Activated B cell treated with CpG ODN at 0.5 μM for 24 hours (primary cell): ENCODE results near the gene HNRNPL. TPM values are rescaled to one million over a fixed set of nuclear protein-coding genes. Genes with fewer than 3 reads are reported as not detected.

Experiments used
- ATAC-seq: fragments of 200-7000 bp; cut with Tn5 transposase; one replicate; pipeline ENCODE4 v1.10.0; 2021; ENCODE audit warnings: low read depth, mild to moderate bottlenecking, moderate library complexity
- CTCF ChIA-PET: fragments of 350-600 bp; sonication (Branson Sonifier 250); formaldehyde crosslinking; loops from one replicate; lab custom pipeline; 2021; ENCODE audit warnings: antibody characterized with exemption; lab: Charles Lee
- POLR2A ChIA-PET: fragments of 350-600 bp; sonication (Branson Sonifier 250); formaldehyde crosslinking; loops from one replicate; lab custom pipeline; 2021; ENCODE audit warnings: antibody characterized with exemption; lab: Charles Lee
- DNase-seq: peaks from one replicate; pipeline ENCODE4 v3.0.0; 2022
- H3K27ac Mint-ChIP-seq: one replicate; pipeline ENCODE4 v1.8.0; 2020; ENCODE audit warnings: mixed read lengths
- H3K27me3 Mint-ChIP-seq: one replicate; pipeline ENCODE4 v1.8.0; 2021; ENCODE audit warnings: mixed read lengths
- H3K36me3 Mint-ChIP-seq: one replicate; pipeline ENCODE4 v1.8.0; 2021; ENCODE audit warnings: low read depth, mixed read lengths
- H3K4me1 Mint-ChIP-seq: one replicate; pipeline ENCODE4 v1.8.0; 2021; ENCODE audit warnings: mixed read lengths
- H3K4me3 Mint-ChIP-seq: one replicate; pipeline ENCODE4 v1.8.0; 2020; ENCODE audit warnings: mild to moderate bottlenecking, mixed read lengths
- H3K9me3 Mint-ChIP-seq: one replicate; pipeline ENCODE4 v1.8.0; 2020; ENCODE audit warnings: mixed read lengths
- intact Hi-C: fragments of 100-400 bp; cut with micrococcal nuclease; formaldehyde crosslinking; loops from one replicate; pipeline ENCODE4 v1.15.1; 2024
- total RNA-seq: library from RNA; stranded (reverse); gene quantifications from 2 replicates; pipeline ENCODE4 v1.2.3, GENCODE V29; 2022
- TF ChIP-seq, protein P1 (sequence below): fragments of 200-600 bp; IDR thresholded peaks from one replicate; pipeline ENCODE4 v1.8.0; 2022; ENCODE audit warnings: antibody characterized with exemption, mild to moderate bottlenecking

The HNRNPL gene
- total RNA-seq, 1 donor from 2014 or later = 546 TPM

DNA sequence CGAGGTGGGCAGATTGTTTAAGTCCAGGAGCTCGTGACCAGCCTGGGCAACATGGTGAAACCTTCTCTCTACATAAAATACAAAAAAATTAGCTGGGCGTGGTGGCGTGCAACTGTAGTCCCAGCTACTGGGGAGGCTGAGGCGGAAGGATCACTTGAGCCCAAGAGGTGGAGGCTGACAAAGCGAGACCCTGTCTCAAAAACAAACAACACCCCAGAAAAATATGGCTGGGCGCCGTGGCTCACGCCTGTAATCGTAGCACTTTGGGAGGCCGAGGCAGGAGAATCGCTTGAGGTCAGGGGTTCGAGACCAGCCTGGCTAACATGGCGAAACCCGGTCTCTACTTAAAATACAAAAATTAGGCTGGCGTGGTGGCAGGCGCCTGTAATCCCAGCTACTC, 3.4 kb upstream of the HNRNPL start:
- no peak for DNase-seq
- TF ChIP-seq, protein P1, sequence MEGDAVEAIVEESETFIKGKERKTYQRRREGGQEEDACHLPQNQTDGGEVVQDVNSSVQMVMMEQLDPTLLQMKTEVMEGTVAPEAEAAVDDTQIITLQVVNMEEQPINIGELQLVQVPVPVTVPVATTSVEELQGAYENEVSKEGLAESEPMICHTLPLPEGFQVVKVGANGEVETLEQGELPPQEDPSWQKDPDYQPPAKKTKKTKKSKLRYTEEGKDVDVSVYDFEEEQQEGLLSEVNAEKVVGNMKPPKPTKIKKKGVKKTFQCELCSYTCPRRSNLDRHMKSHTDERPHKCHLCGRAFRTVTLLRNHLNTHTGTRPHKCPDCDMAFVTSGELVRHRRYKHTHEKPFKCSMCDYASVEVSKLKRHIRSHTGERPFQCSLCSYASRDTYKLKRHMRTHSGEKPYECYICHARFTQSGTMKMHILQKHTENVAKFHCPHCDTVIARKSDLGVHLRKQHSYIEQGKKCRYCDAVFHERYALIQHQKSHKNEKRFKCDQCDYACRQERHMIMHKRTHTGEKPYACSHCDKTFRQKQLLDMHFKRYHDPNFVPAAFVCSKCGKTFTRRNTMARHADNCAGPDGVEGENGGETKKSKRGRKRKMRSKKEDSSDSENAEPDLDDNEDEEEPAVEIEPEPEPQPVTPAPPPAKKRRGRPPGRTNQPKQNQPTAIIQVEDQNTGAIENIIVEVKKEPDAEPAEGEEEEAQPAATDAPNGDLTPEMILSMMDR = no peak
- H3K27me3 Mint-ChIP-seq = no peaks in the 10 kb centered on the region
- peak overlapping the region; percentile 99 for H3K27ac Mint-ChIP-seq
- ChIA-PET POLR2A (interaction anchor here (0.6 to 9.5 kb wide), 8 partner anchors 11 to 1577 kb away, joined by 3 to 463 read pairs (median 15); partner anchors contain the start of genes ECH1, NFKBIB, RINL and SIRT2), CTCF (interaction anchor here (1.1 to 4.5 kb wide), 5 partner anchors 11 to 60 kb away, joined by 3 to 31 read pairs (median 10); partner anchors contain the start of gene NFKBIB)
- peaks cover 17% of the 10 kb centered on the region for H3K36me3 Mint-ChIP-seq
- H3K4me3 Mint-ChIP-seq = peak overlapping the region; percentile 94
- peaks cover 59% of the 10 kb centered on the region for H3K4me1 Mint-ChIP-seq
- no peak for ATAC-seq
- no peaks in the 10 kb centered on the region for H3K9me3 Mint-ChIP-seq
- intact Hi-C loops = loop anchor here (5.0 kb wide), 2 partner anchors 554 to 979 kb away; partner anchors contain the start of genes DYRK1B and ZFP36

- CTCF ChIA-PET = interaction anchor here (1.1 to 4.5 kb wide), 5 partner anchors 11 to 60 kb away, joined by 3 to 31 read pairs (median 10); partner anchors contain the start of gene NFKBIB
- intact Hi-C loops = loop anchor here (5.0 kb wide), 2 partner anchors 555 to 980 kb away; partner anchors contain the start of genes DYRK1B and ZFP36
- H3K9me3 Mint-ChIP-seq = no peaks in the 10 kb centered on the region
- POLR2A ChIA-PET = interaction anchor here (0.6 to 9.5 kb wide), 13 partner anchors 10 to 1578 kb away, joined by 3 to 463 read pairs (median 9); partner anchors contain the start of genes ECH1, EIF3K, MAP4K1 and NFKBIB
- H3K36me3 Mint-ChIP-seq = peaks cover 25% of the 10 kb centered on the region
- ATAC-seq = no peak
- H3K4me1 Mint-ChIP-seq = peaks cover 59% of the 10 kb centered on the region
- TF ChIP-seq, protein P1 = no peak
- H3K27me3 Mint-ChIP-seq = no peaks in the 10 kb centered on the region
- peak overlapping the region; percentile 99 for H3K27ac Mint-ChIP-seq
- H3K4me3 Mint-ChIP-seq = peak overlapping the region; percentile 94
- DNase-seq = peak; percentile 45
Measured at GRCh38 chr19:38852231-38853044, 2.7 kb upstream of the HNRNPL start.

DNA sequence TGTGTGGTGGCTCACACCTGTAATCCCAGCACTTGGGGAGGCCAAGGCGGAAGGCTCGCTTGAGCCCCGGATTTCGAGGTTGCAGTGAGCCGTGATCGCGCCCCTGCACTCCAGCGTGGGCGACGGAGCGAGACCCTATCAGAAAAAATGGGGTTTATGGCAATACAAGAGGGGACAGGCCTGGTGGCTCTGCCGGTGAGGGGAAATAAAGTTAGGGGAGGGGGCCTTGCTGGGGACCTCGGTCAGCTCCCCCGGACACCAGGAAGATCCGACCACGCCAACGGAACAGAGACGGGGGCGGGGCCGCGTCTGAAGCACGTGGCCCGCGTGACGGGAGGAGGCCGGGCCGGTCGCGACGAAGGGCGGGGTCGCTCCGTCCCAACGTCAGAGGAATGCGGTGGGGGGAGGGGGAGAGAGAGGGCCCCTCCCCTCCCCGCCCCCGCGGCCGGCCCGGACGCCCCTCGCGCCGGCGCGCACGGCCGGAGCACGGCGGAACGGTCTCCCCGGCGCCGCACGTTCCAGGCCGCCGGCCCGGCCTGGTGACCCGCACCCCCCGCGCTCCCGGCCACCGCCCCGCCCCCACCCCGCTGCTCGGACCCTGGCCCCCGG, 1.9 kb upstream of the HNRNPL start:
- ATAC-seq (peak; percentile 16), DNase-seq (peak; percentile 90)
- POLR2A ChIA-PET = interaction anchor here (0.7 to 9.5 kb wide), 15 partner anchors 9 to 233 kb away, joined by 3 to 463 read pairs (median 9); partner anchors contain the start of genes ECH1, EIF3K, MAP4K1 and MRPS12
- H3K9me3 Mint-ChIP-seq = no peaks in the 10 kb centered on the region
- intact Hi-C loops = loop anchor here (2.0 to 5.0 kb wide), 3 partner anchors 535 to 981 kb away; partner anchors contain the start of genes DYRK1B and ZFP36
- peaks cover 59% of the 10 kb centered on the region for H3K4me1 Mint-ChIP-seq
- TF ChIP-seq, protein P1 = no peak
- H3K36me3 Mint-ChIP-seq = peaks cover 31% of the 10 kb centered on the region
- no peaks in the 10 kb centered on the region for H3K27me3 Mint-ChIP-seq
- H3K27ac Mint-ChIP-seq = peak overlapping the region; percentile 98
- H3K4me3 Mint-ChIP-seq = peak overlapping the region; percentile 93
- CTCF ChIA-PET = interaction anchor here (1.4 to 4.5 kb wide), 5 partner anchors 8 to 36 kb away, joined by 3 to 31 read pairs (median 10); no protein-coding TSS in a partner anchor

- TF ChIP-seq, protein P1 = no peak
- ChIA-PET CTCF (interaction anchor here (1.4 to 4.5 kb wide), 4 partner anchors 8 to 36 kb away, joined by 3 to 31 read pairs (median 9); no protein-coding TSS in a partner anchor), POLR2A (interaction anchor here (0.7 to 9.5 kb wide), 15 partner anchors 9 to 232 kb away, joined by 3 to 463 read pairs (median 9); partner anchors contain the start of genes ECH1, EIF3K, MAP4K1 and MRPS12)
- Mint-ChIP-seq H3K4me1 (peaks cover 55% of the 10 kb centered on the region), H3K27ac (peak overlapping the region; percentile 98), H3K9me3 (no peaks in the 10 kb centered on the region), H3K36me3 (peaks cover 37% of the 10 kb centered on the region), H3K27me3 (no peaks in the 10 kb centered on the region), H3K4me3 (peak overlapping the region; percentile 93)
- intact Hi-C loops = loop anchor here (1.0 to 5.0 kb wide), 9 partner anchors 13 to 981 kb away; partner anchors contain the start of genes ACTN4, DYRK1B, ECH1 and NFKBIB
- ATAC-seq = no peak
- DNase-seq = peak; percentile 57
Measured at GRCh38 chr19:38850976-38851621, 1.3 kb upstream of the HNRNPL start.
